ENCODE results near the gene CACNG4.
"Not testable (repeated sequence)": the region's sequence is repeated elsewhere in the genome, so short reads cannot be mapped to it uniquely, and the experiment has no call there.

The CACNG4 gene

GRCh38 chr17:66970797-66971196, 6.3 kb downstream of the CACNG4 start:
- peaks cover 6% of the 10 kb centered on the region for H3K36me3 ChIP-seq
- H3K27me3 ChIP-seq (ENCODE audit: insufficient read depth, low read depth, severe bottlenecking), result peaks cover 6% of the 10 kb centered on the region
- H3K27ac ChIP-seq, result 0 out of 2 replicates have a peak overlapping the region, but pooled peaks have one; percentile 19
- H3K9me3 ChIP-seq (ENCODE audit: severe bottlenecking), result no peaks in the 10 kb centered on the region
- no peak overlapping the region for H3K4me3 ChIP-seq (ENCODE audit: low read depth, low read length)
- DNase-seq, result no peak
- TF ChIP-seq CTCF (IDR thresholded peaks at IDR 0.05; ENCODE audit: low read depth, low read length), result no peak

- DNase-seq, result no peak
- Histone ChIP-seq H3K27me3 (ENCODE audit: insufficient read depth, low read depth, severe bottlenecking) (peaks cover 3% of the 10 kb centered on the region), H3K36me3 (peaks cover 6% of the 10 kb centered on the region), H3K27ac (0 out of 2 replicates have a peak overlapping the region, but pooled peaks have one; percentile 19), H3K9me3 (ENCODE audit: severe bottlenecking) (no peaks in the 10 kb centered on the region), H3K4me3 (ENCODE audit: low read depth, low read length) (no peak overlapping the region)
- no peak for TF ChIP-seq CTCF (IDR thresholded peaks at IDR 0.05; ENCODE audit: low read depth, low read length)
Measured at GRCh38 chr17:66971264-66971663, 6.8 kb downstream of the CACNG4 start.

- Histone ChIP-seq H3K9me3 (ENCODE audit: severe bottlenecking) (no peaks in the 10 kb centered on the region), H3K36me3 (peaks cover 6% of the 10 kb centered on the region), H3K4me3 (ENCODE audit: low read depth, low read length) (no peak overlapping the region), H3K27me3 (ENCODE audit: insufficient read depth, low read depth, severe bottlenecking) (no peaks in the 10 kb centered on the region), H3K27ac (no peak overlapping the region)
- no peak for TF ChIP-seq CTCF (IDR thresholded peaks at IDR 0.05; ENCODE audit: low read depth, low read length)
- no peak for DNase-seq
Measured at GRCh38 chr17:66971730-66972441, 7.4 kb downstream of the CACNG4 start.

GRCh38 chr17:66972442-66972830, 7.9 kb downstream of the CACNG4 start:
- H3K9me3 ChIP-seq (ENCODE audit: severe bottlenecking); H3K36me3 ChIP-seq; H3K27me3 ChIP-seq (ENCODE audit: insufficient read depth, low read depth, severe bottlenecking); DNase-seq; H3K4me3 ChIP-seq (ENCODE audit: low read depth, low read length); H3K27ac ChIP-seq: not testable (repeated sequence)

GRCh38 chr17:66975188-66975587, 10.7 kb downstream of the CACNG4 start:
- no peak overlapping the region for H3K4me3 ChIP-seq (ENCODE audit: low read depth, low read length)
- no peaks in the 10 kb centered on the region for H3K9me3 ChIP-seq (ENCODE audit: severe bottlenecking)
- no peaks in the 10 kb centered on the region for H3K27me3 ChIP-seq (ENCODE audit: insufficient read depth, low read depth, severe bottlenecking)
- H3K27ac ChIP-seq, result no peak overlapping the region
- H3K36me3 ChIP-seq, result no peaks in the 10 kb centered on the region; the same call in 1 of the 2 replicates
- DNase-seq, result no peak
- TF ChIP-seq CTCF (IDR thresholded peaks at IDR 0.05; ENCODE audit: low read depth, low read length), result no peak

GRCh38 chr17:66975614-66976378, 11.3 kb downstream of the CACNG4 start:
- Histone ChIP-seq H3K4me3 (ENCODE audit: low read depth, low read length) (no peak overlapping the region), H3K9me3 (ENCODE audit: severe bottlenecking) (no peaks in the 10 kb centered on the region), H3K27ac (no peak overlapping the region), H3K27me3 (ENCODE audit: insufficient read depth, low read depth, severe bottlenecking) (no peaks in the 10 kb centered on the region), H3K36me3 (no peaks in the 10 kb centered on the region)
- peak; percentile 78 for DNase-seq
- peak; percentile 80 for TF ChIP-seq CTCF (IDR thresholded peaks at IDR 0.05; ENCODE audit: low read depth, low read length)
